ENCODE data around the gene DNASE1L2.

DNA sequence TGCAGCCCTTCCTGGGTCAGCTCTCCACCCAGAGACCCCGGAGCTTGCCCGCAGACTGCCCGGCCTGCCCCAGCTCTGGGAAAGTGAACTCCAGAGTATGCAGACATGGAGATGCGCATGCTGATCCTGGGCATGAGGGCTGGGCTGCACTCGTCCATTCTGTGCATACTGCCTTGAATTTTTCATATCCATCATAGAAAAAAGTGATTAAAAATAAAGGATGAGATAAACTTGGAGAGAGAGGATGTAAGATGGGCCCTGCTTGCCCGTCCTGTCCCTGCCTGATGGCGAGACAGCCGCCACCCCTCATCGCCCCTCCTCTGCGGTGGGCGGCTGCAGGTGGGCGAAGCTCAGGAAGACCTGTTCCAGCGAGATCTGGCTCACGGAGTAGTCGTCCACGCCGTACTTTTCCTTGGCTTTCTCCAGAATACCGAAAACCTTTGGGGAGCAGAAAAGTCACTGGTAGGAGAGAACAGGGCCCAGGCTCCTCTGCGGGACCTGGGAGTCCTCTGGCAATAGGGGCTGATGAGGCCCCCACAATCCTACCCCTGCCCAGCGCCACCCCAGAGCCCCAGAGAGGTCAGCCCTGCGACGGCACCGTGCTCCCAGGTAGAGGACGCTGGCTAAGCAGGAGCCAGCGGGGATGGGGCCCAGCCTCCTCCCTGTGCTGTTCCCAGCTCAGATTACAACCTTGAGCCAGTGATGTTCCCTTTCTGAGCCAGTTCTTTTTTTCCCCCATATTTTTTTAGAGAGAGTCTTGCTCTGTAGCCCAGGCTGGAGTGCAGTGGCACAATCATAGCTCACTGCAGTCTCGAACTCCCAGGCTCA lies 40.3 kb downstream of the DNASE1L2 start:
- TF ChIP-seq, protein P1, sequence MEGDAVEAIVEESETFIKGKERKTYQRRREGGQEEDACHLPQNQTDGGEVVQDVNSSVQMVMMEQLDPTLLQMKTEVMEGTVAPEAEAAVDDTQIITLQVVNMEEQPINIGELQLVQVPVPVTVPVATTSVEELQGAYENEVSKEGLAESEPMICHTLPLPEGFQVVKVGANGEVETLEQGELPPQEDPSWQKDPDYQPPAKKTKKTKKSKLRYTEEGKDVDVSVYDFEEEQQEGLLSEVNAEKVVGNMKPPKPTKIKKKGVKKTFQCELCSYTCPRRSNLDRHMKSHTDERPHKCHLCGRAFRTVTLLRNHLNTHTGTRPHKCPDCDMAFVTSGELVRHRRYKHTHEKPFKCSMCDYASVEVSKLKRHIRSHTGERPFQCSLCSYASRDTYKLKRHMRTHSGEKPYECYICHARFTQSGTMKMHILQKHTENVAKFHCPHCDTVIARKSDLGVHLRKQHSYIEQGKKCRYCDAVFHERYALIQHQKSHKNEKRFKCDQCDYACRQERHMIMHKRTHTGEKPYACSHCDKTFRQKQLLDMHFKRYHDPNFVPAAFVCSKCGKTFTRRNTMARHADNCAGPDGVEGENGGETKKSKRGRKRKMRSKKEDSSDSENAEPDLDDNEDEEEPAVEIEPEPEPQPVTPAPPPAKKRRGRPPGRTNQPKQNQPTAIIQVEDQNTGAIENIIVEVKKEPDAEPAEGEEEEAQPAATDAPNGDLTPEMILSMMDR (conservative IDR thresholded peaks at IDR 0.05; ENCODE audit: low read length) = no peak
- TF ChIP-seq EZH2phosphoT487 (IDR thresholded peaks at IDR 0.05; ENCODE audit: borderline replicate concordance) = no peak
